Right lobe of liver (tissue), 6 donors: ENCODE measurements around the gene ANO7. TPM values are rescaled to one million over a fixed set of nuclear protein-coding genes. Genes with fewer than 3 reads are reported as not detected.

Experiments used
- ATAC-seq, 4 donors: fragments of 200-7000 bp; cut with Tn5 transposase; one replicate each; pipeline ENCODE4 v1.9.1; 2020; ENCODE audit warnings: mild to moderate bottlenecking in 4 of 4, moderate library complexity in 4 of 4
- DNase-seq, 3 donors: peaks; one replicate each; pipeline ENCODE4 v3.0.0-alpha.2; 2020
- H3K27ac ChIP-seq, 3 donors: fragments of 200-600 bp; one replicate each; pipeline ENCODE4 v1.8.0; 2022
- H3K27me3 ChIP-seq, 2 donors: fragments of 200-600 bp; one replicate each; pipeline ENCODE4 v1.8.0; 2022
- H3K36me3 ChIP-seq, 4 donors: fragments of 200-600 bp; sonication (generic) in 1 of 4; one replicate each; pipeline versions ENCODE4 v1.5.1 to v1.8.0; 2017 to 2022; ENCODE audit warnings: control low read depth in 1 of 4
- H3K4me1 ChIP-seq, 4 donors: fragments of 200-600 bp; sonication (generic) in 1 of 4; one replicate each; pipeline versions ENCODE4 v1.5.1 to v1.8.0; 2017 to 2022; ENCODE audit warnings: control low read depth in 1 of 4
- H3K4me3 ChIP-seq, 3 donors: fragments of 200-600 bp; one replicate each; pipeline ENCODE4 v1.8.0; 2022
- H3K9me3 ChIP-seq, 4 donors: fragments of 200-600 bp; sonication (generic) in 1 of 4; one replicate each; pipeline versions ENCODE4 v1.5.1 to v1.8.0; 2017 to 2022; ENCODE audit warnings: control low read depth in 1 of 4
- CTCF ChIP-seq, 4 donors: fragments of 200-600 bp in 3 of 4; fragments of 450-650 bp in 1 of 4; IDR thresholded peaks; one replicate each; pipeline versions ENCODE4 v1.5.1 to v1.8.0; 2016 to 2022; ENCODE audit warnings: antibody characterized with exemption in 4 of 4, mild to moderate bottlenecking in 2 of 4
- POLR2A ChIP-seq: fragments of 450-650 bp; IDR thresholded peaks from one replicate; pipeline ENCODE4 v1.6.1; 2017; ENCODE audit warnings: antibody characterized with exemption, mild to moderate bottlenecking
- WGBS: methylation state at CpG from one replicate; pipeline ENCODE4 v1.1.6; 2018; ENCODE audit warnings: low coverage, low lambda C conversion rate; ENCODE audit not compliant: insufficient coverage; ENCODE audit errors: missing lambda C conversion rate; 5-methylcytosine and 5-hydroxymethylcytosine counted together
- intact Hi-C, 2 donors: fragments of 100-400 bp; cut with DNase I; formaldehyde crosslinking; loops; one replicate each; pipeline versions ENCODE4 v1.11.2 to v1.14.1; 2022
- total RNA-seq, 6 experiments: library from RNA; depleted of rRNA in 2 of 6; stranded (reverse); fragments of >200 nt in 2 of 6; fragmentation: NEBNext Ultra II Directional in 3 of 6; extraction: Animal tissue kit (Norgen Biotek cat#: 25700) in 3 of 6; gene quantifications; one replicate each; pipeline versions ENCODE4 v1.1.0 to v1.2.4, GENCODE V29; 2016 to 2023
- donor health status: DM: no; HTN: yes; CAD: no.
- donor health status: DM: no; HTN: no; CAD: no.
- donor health status: DM: no; HTN: no; CAD: no.
- donor health status: DM: no; HTN: yes; CAD: no.
- donor health status: DM: no; HTN: yes; CAD: no.

ANO7 gene
- total RNA-seq, 6 experiments from 2014 or later = 0.61 to 2.4 (median 0.97) TPM

GRCh38 chr2:241141214-241141770, 47.2 kb upstream of the ANO7 start:
- Histone ChIP-seq H3K4me1 (no peaks in the 10 kb centered on the region), H3K9me3 (no peaks in the 10 kb centered on the region), H3K27me3 (no peaks in the 10 kb centered on the region), H3K27ac (no peak overlapping the region), H3K4me3 (no peak overlapping the region), H3K36me3 (no peaks in the 10 kb centered on the region)
- TF ChIP-seq POLR2A (no peak), CTCF (IDR thresholded peaks at IDR 0.05) (no peak)
- intact Hi-C loops = no loop called here
- WGBS = 96% methylated on average over 14 of the region's 14 CpGs
- DNase-seq (no peak), ATAC-seq (no peak)

- ATAC-seq (no peak), DNase-seq (no peak)
- WGBS = 100% methylated on average over 4 of the region's 6 CpGs
- H3K27ac ChIP-seq = no peak overlapping the region
- no peaks in the 10 kb centered on the region for H3K9me3 ChIP-seq
- H3K36me3 ChIP-seq = no peaks in the 10 kb centered on the region
- TF ChIP-seq CTCF (IDR thresholded peaks at IDR 0.05) (no peak), POLR2A (no peak)
- no peaks in the 10 kb centered on the region for H3K27me3 ChIP-seq
- no peaks in the 10 kb centered on the region for H3K4me1 ChIP-seq
- H3K4me3 ChIP-seq = no peak overlapping the region
- intact Hi-C loops = no loop called here
Observed at GRCh38 chr2:241142063-241142462, 46.4 kb upstream of the ANO7 start.

GRCh38 chr2:241142593-241142992, 45.9 kb upstream of the ANO7 start:
- no peak for DNase-seq
- intact Hi-C loops = no loop called here
- no peak overlapping the region for H3K27ac ChIP-seq

GRCh38 chr2:241146286-241146685, 42.2 kb upstream of the ANO7 start:
- no peak overlapping the region for H3K27ac ChIP-seq
- H3K9me3 ChIP-seq = no peaks in the 10 kb centered on the region
- intact Hi-C loops = no loop called here
- no peaks in the 10 kb centered on the region for H3K36me3 ChIP-seq
- ATAC-seq = no peak
- TF ChIP-seq CTCF (IDR thresholded peaks at IDR 0.05) (no peak), POLR2A (no peak)
- H3K4me1 ChIP-seq = peaks cover 0 to 14% (median 2%) of the 10 kb centered on the region in 4 donors
- WGBS = 76% methylated on average over 4 of the region's 4 CpGs
- H3K27me3 ChIP-seq = no peaks in the 10 kb centered on the region
- no peak overlapping the region for H3K4me3 ChIP-seq
- no peak for DNase-seq

More at GRCh38 chr2:241142593-241142992, 45.9 kb upstream of the ANO7 start:
- H3K9me3 ChIP-seq = no peaks in the 10 kb centered on the region
- TF ChIP-seq POLR2A (no peak), CTCF (IDR thresholded peaks at IDR 0.05) (no peak)
- H3K36me3 ChIP-seq = no peaks in the 10 kb centered on the region
- H3K4me3 ChIP-seq = no peak overlapping the region
- no peaks in the 10 kb centered on the region for H3K27me3 ChIP-seq
- WGBS = 85% methylated on average over 5 of the region's 9 CpGs
- no peak for ATAC-seq
- H3K4me1 ChIP-seq = no peaks in the 10 kb centered on the region

- TF ChIP-seq POLR2A = no peak
- TF ChIP-seq CTCF (IDR thresholded peaks at IDR 0.05) = no peak
- Histone ChIP-seq H3K4me3 (no peak overlapping the region), H3K27ac (no peak overlapping the region), H3K36me3 (no peaks in the 10 kb centered on the region), H3K27me3 (no peaks in the 10 kb centered on the region), H3K4me1 (peaks cover 0 to 14% (median 2%) of the 10 kb centered on the region in 4 donors), H3K9me3 (no peaks in the 10 kb centered on the region)
- DNase-seq (no peak), ATAC-seq (no peak)
- 94% methylated on average over 1 of the region's 3 CpGs for WGBS
- intact Hi-C loops = no loop called here
Observed at GRCh38 chr2:241147336-241147735, 41.1 kb upstream of the ANO7 start.
